IMR-90 (cell line): ENCODE results near the gene TGFBR1. TPM values are rescaled to one million over a fixed set of nuclear protein-coding genes. Genes with fewer than 3 reads are reported as not detected.

Experiments used
- ATAC-seq: fragments of 200-7000 bp; cut with Tn5 transposase; 2 replicates; pipeline ENCODE4 v1.9.1; 2020; ENCODE audit warnings: low read depth, mild to moderate bottlenecking, moderate library complexity
- BruUV-seq: library from RNA; stranded (reverse); fragments of 400-500 nt; replicated peaks from 2 replicates; lab custom pipeline; 2021; lab: Mats Ljungman, UMichigan
- CTCF ChIA-PET: fragments of 300-600 bp; formaldehyde crosslinking; extraction: SDS; loops from one replicate; lab custom pipeline; 2021; ENCODE audit warnings: antibody characterized with exemption; lab: Yijun Ruan, JAX
- POLR2A ChIA-PET: fragments of 300-600 bp; sonication (Branson Sonifier 250); formaldehyde crosslinking; loops from one replicate; lab custom pipeline; 2022; ENCODE audit warnings: antibody characterized with exemption; ENCODE audit not compliant: unreplicated experiment; lab: Charles Lee
- DNase-seq: peaks from one replicate; pipeline ENCODE4 v3.0.0; 2013
- H2AFZ ChIP-seq: replicated peaks from 2 replicates; pipeline ENCODE3; 2013; ENCODE audit warnings: low read length, mild to moderate bottlenecking; ENCODE audit not compliant: poor library complexity
- H2AK5ac ChIP-seq: 2 replicates; pipeline ENCODE4 v1.6.1; 2013; ENCODE audit warnings: low read depth, low read length, inconsistent platforms
- H2AK9ac ChIP-seq: replicated peaks from 2 replicates; pipeline ENCODE3; 2013; ENCODE audit warnings: mild to moderate bottlenecking, low read depth, low read length, moderate library complexity; ENCODE audit not compliant: poor library complexity
- H2BK120ac ChIP-seq: 2 replicates; pipeline ENCODE4 v1.6.1; 2013; ENCODE audit warnings: low read depth, low read length, inconsistent platforms
- H2BK15ac ChIP-seq: 3 replicates; pipeline ENCODE4 v1.6.1; 2013; ENCODE audit warnings: low read depth, low read length, inconsistent platforms
- H2BK20ac ChIP-seq: 2 replicates; pipeline ENCODE4 v1.6.1; 2013; ENCODE audit warnings: low read depth, mild to moderate bottlenecking, inconsistent platforms, low read length, moderate library complexity
- H2BK5ac ChIP-seq: 2 replicates; pipeline ENCODE4 v1.6.1; 2013; ENCODE audit warnings: mild to moderate bottlenecking, low read depth, low read length, inconsistent platforms; ENCODE audit not compliant: poor library complexity, severe bottlenecking
- H3K14ac ChIP-seq: replicated peaks from 2 replicates; pipeline ENCODE4 v1.6.1; 2013; ENCODE audit warnings: low read depth, low read length, inconsistent platforms
- H3K18ac ChIP-seq: 2 replicates; pipeline ENCODE4 v1.6.1; 2013; ENCODE audit warnings: low read depth, low read length, control low read depth
- H3K23ac ChIP-seq: 2 replicates; pipeline ENCODE4 v1.6.1; 2013; ENCODE audit warnings: low read depth, low read length, inconsistent platforms
- H3K27ac ChIP-seq: 2 replicates; pipeline ENCODE4 v1.5.1; 2013; ENCODE audit warnings: mild to moderate bottlenecking, control low read depth, low read length; ENCODE audit not compliant: insufficient read depth
- H3K27me3 ChIP-seq: 2 replicates; pipeline ENCODE4 v1.6.1; 2013; ENCODE audit warnings: low read length; ENCODE audit not compliant: control insufficient read depth, insufficient read depth
- H3K36me3 ChIP-seq: 2 replicates; pipeline ENCODE4 v1.6.1; 2013; ENCODE audit warnings: low read length, mixed read lengths; ENCODE audit not compliant: control insufficient read depth, insufficient read depth
- H3K4ac ChIP-seq: 2 replicates; pipeline ENCODE4 v1.6.1; 2013; ENCODE audit warnings: low read depth, low read length, inconsistent platforms
- H3K4me1 ChIP-seq: 2 replicates; pipeline ENCODE4 v1.6.1; 2013; ENCODE audit warnings: low read length, mixed read lengths; ENCODE audit not compliant: control insufficient read depth, insufficient read depth
- H3K4me2 ChIP-seq: 2 replicates; pipeline ENCODE4 v1.6.1; 2013; ENCODE audit warnings: low read depth, mild to moderate bottlenecking, control low read depth, low read length, moderate library complexity
- H3K4me3 ChIP-seq: 2 replicates; pipeline ENCODE4 v1.5.1; 2013; ENCODE audit warnings: low read depth, mild to moderate bottlenecking, control low read depth, low read length, moderate library complexity; ENCODE audit not compliant: insufficient read depth
- H3K56ac ChIP-seq: 2 replicates; pipeline ENCODE4 v1.6.1; 2013; ENCODE audit warnings: low read length, inconsistent platforms; ENCODE audit not compliant: insufficient read depth; ENCODE audit errors: extremely low read depth
- H3K79me1 ChIP-seq, 2 experiments: 2 replicates each; pipeline ENCODE4 v1.6.1; 2013; ENCODE audit warnings: low read length in 2 of 2, inconsistent platforms in 1 of 2, low read depth in 1 of 2
- H3K9ac ChIP-seq: 2 replicates; pipeline ENCODE4 v1.6.1; 2013; ENCODE audit warnings: low read depth, low read length, control low read depth
- H3K9me1 ChIP-seq: 2 replicates; pipeline ENCODE4 v1.6.1; 2013; ENCODE audit warnings: low read length, inconsistent platforms; ENCODE audit not compliant: insufficient read depth
- H3K9me3 ChIP-seq: 2 replicates; pipeline ENCODE4 v1.6.1; 2013; ENCODE audit warnings: low read length; ENCODE audit not compliant: control insufficient read depth, insufficient read depth
- H4K20me1 ChIP-seq: 2 replicates; pipeline ENCODE4 v1.6.1; 2013; ENCODE audit warnings: low read length, inconsistent platforms; ENCODE audit not compliant: insufficient read depth
- H4K5ac ChIP-seq: 2 replicates; pipeline ENCODE4 v1.6.1; 2013; ENCODE audit warnings: mild to moderate bottlenecking, low read depth, low read length, control low read depth
- H4K8ac ChIP-seq, 2 experiments: 2 replicates each; pipeline ENCODE4 v1.6.1; 2013; ENCODE audit warnings: low read depth in 2 of 2, low read length in 2 of 2, control low read depth in 1 of 2, inconsistent platforms in 1 of 2
- H4K91ac ChIP-seq: 2 replicates; pipeline ENCODE4 v1.6.1; 2013; ENCODE audit warnings: low read depth, low read length, inconsistent platforms; ENCODE audit not compliant: insufficient read depth
- BHLHE40 ChIP-seq: fragments of 150-350 bp; IDR thresholded peaks from 2 replicates; pipeline ENCODE4 v1.6.1; 2016; ENCODE audit warnings: mild to moderate bottlenecking, low read depth, low read length
- CEBPB ChIP-seq: IDR thresholded peaks from 2 replicates; pipeline ENCODE4 v1.6.1; 2012; ENCODE audit warnings: low read depth, low read length, improper control_type of control experiment
- CHD1 ChIP-seq: IDR thresholded peaks from 2 replicates; pipeline ENCODE4 v1.6.1; 2012; ENCODE audit warnings: low read depth, low read length, improper control_type of control experiment
- CTCF ChIP-seq: conservative IDR thresholded peaks from 2 replicates; pipeline ENCODE4 v1.5.1; 2012; ENCODE audit warnings: mild to moderate bottlenecking, low read depth, low read length, improper control_type of control experiment
- FOS ChIP-seq: fragments of 150-350 bp; IDR thresholded peaks from 2 replicates; pipeline ENCODE4 v1.6.1; 2016; ENCODE audit warnings: low read depth, low read length
- MAFK ChIP-seq: IDR thresholded peaks from 2 replicates; pipeline ENCODE4 v1.6.1; 2012; ENCODE audit warnings: low read depth, low read length, improper control_type of control experiment
- MAZ ChIP-seq: IDR thresholded peaks from 2 replicates; pipeline ENCODE4 v1.6.1; 2012; ENCODE audit warnings: low read depth, mild to moderate bottlenecking, low read length, improper control_type of control experiment, moderate library complexity, borderline replicate concordance
- MXI1 ChIP-seq: IDR thresholded peaks from 2 replicates; pipeline ENCODE4 v1.6.1; 2012; ENCODE audit warnings: low read depth, mild to moderate bottlenecking, low read length, moderate library complexity, borderline replicate concordance
- NFE2L2 ChIP-seq: fragments of 150-350 bp; IDR thresholded peaks from 2 replicates; pipeline ENCODE4 v1.6.1; 2016; ENCODE audit warnings: low read depth, mild to moderate bottlenecking, low read length
- POLR2A ChIP-seq: IDR thresholded peaks from 2 replicates; pipeline ENCODE4 v1.6.1; 2012; ENCODE audit warnings: mild to moderate bottlenecking, low read depth, low read length
- RAD21 ChIP-seq: IDR thresholded peaks from 2 replicates; pipeline ENCODE4 v1.6.1; 2012; ENCODE audit warnings: low read length, improper control_type of control experiment
- RCOR1 ChIP-seq: IDR thresholded peaks from 2 replicates; pipeline ENCODE4 v1.6.1; 2012; ENCODE audit warnings: mild to moderate bottlenecking, low read length, improper control_type of control experiment; ENCODE audit not compliant: insufficient replicate concordance
- RFX5 ChIP-seq: IDR thresholded peaks from 2 replicates; pipeline ENCODE4 v1.8.0; 2012; ENCODE audit warnings: low read depth, mild to moderate bottlenecking, low read length, moderate library complexity
- SMC3 ChIP-seq: fragments of 150-350 bp; IDR thresholded peaks from 2 replicates; pipeline ENCODE4 v1.6.1; 2016; ENCODE audit warnings: low read depth, mild to moderate bottlenecking, antibody characterized with exemption, low read length, moderate library complexity
- USF2 ChIP-seq: fragments of 150-350 bp; IDR thresholded peaks from 2 replicates; pipeline ENCODE4 v1.6.1; 2017; ENCODE audit warnings: mild to moderate bottlenecking, antibody characterized with exemption, low read length, low read depth
- WGBS, 2 experiments: methylation state at CpG; one replicate each; pipeline versions ENCODE4 v1.1.5 to v1.1.7; 2013; ENCODE audit warnings: missing lambda C conversion rate in 2 of 2; ENCODE audit not compliant: insufficient read length in 1 of 2; ENCODE audit errors: extremely low coverage in 2 of 2; 5-methylcytosine and 5-hydroxymethylcytosine counted together
- dilution Hi-C: fragments of 300-500 bp; cut with HindIII; formaldehyde crosslinking; loops from one replicate; pipeline ENCODE4 v1.14.3; 2018; ENCODE audit warnings: low sequenced_read_pairs; ENCODE audit not compliant: unreplicated experiment
- in situ Hi-C: fragments of 300-500 bp; cut with MboI; formaldehyde crosslinking; loops from 3 replicates; pipeline ENCODE4 v1.14.3; 2019; ENCODE audit warnings: low sequenced_read_pairs, inconsistent platforms, mixed read lengths
- intact Hi-C: fragments of 100-400 bp; cut with micrococcal nuclease; formaldehyde crosslinking; loops from 2 replicates; pipeline ENCODE4 v1.10.0; 2022
- polyA plus RNA-seq, 3 experiments: library from polyadenylated mRNA; depleted of rRNA; stranded (reverse); fragments of >200 nt; gene quantifications; 2 replicates each; pipeline ENCODE4 v1.2.3, GENCODE V29; 2012; ENCODE audit warnings: low replicate concordance in 1 of 3
- total RNA-seq: library from RNA; depleted of rRNA; stranded (reverse); fragments of >200 nt; gene quantifications from 2 replicates; pipeline ENCODE4 v1.2.3, GENCODE V29; 2012
- TF ChIP-seq, protein P1 (sequence below): fragments of 150-350 bp; IDR thresholded peaks from 2 replicates; pipeline ENCODE4 v1.6.1; 2016; ENCODE audit warnings: low read depth, mild to moderate bottlenecking, low read length, moderate library complexity, borderline replicate concordance

TGFBR1 gene
- total and polyA plus RNA-seq, 2 of the 4 experiments (the other 2 are of a cell fraction) = 15.1 to 75.3 TPM

- Histone ChIP-seq H2BK120ac (no peak overlapping the region), H3K27ac (no peak overlapping the region), H3K18ac (no peak overlapping the region), H3K36me3 (no peaks in the 10 kb centered on the region), H2BK5ac (no peak overlapping the region), H3K9me3 (no peaks in the 10 kb centered on the region; the same call in 1 of the 2 replicates), H3K27me3 (peaks cover 6% of the 10 kb centered on the region), H3K23ac (no peak overlapping the region), H3K4me3 (no peak overlapping the region), H2AK9ac (no peak overlapping the region), H2BK15ac (no peak overlapping the region), H2AK5ac (peak overlapping the region; percentile 17; the same call in 1 of the 2 replicates), H4K91ac (no peak overlapping the region), H4K8ac (no peak overlapping the region), H3K79me1 (no peaks in the 10 kb centered on the region), H3K9me1 (peaks cover 6% of the 10 kb centered on the region; the same call in 1 of the 2 replicates), H3K56ac (no peak overlapping the region), H3K14ac (no peak overlapping the region), H3K4me1 (peaks cover 10% of the 10 kb centered on the region), H2AFZ (peak overlapping the region; percentile 43), H3K4me2 (no peak overlapping the region), H3K4ac (no peak overlapping the region), H4K5ac (no peak overlapping the region), H4K20me1 (no peaks in the 10 kb centered on the region), H3K9ac (no peak overlapping the region), H2BK20ac (no peak overlapping the region)
- intact Hi-C loops = loop anchor here (1.0 to 10.0 kb wide), 5 partner anchors 37 to 1409 kb away; partner anchors contain the start of genes MSANTD3 and SEC61B
- ChIA-PET POLR2A (no interaction called here), CTCF (interaction anchor here (0.7 to 1.2 kb wide), 2 partner anchors 11 to 55 kb away, joined by 3 read pairs; no protein-coding TSS in a partner anchor)
- BruUV-seq = no TSS peak
- ATAC-seq (no peak), DNase-seq (no peak)
- TF ChIP-seq FOS = no peak
- no peak for TF ChIP-seq CEBPB
- TF ChIP-seq POLR2A = no peak
- TF ChIP-seq NFE2L2 = no peak
- TF ChIP-seq, protein P1, sequence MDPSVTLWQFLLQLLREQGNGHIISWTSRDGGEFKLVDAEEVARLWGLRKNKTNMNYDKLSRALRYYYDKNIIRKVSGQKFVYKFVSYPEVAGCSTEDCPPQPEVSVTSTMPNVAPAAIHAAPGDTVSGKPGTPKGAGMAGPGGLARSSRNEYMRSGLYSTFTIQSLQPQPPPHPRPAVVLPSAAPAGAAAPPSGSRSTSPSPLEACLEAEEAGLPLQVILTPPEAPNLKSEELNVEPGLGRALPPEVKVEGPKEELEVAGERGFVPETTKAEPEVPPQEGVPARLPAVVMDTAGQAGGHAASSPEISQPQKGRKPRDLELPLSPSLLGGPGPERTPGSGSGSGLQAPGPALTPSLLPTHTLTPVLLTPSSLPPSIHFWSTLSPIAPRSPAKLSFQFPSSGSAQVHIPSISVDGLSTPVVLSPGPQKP = no peak
- TF ChIP-seq RAD21 = no peak
- TF ChIP-seq CHD1 = no peak
- no peak for TF ChIP-seq SMC3
- no peak for TF ChIP-seq MAFK
- TF ChIP-seq MAZ = no peak
- no peak for TF ChIP-seq MXI1
- TF ChIP-seq USF2 = no peak
- no peak for TF ChIP-seq RCOR1
- TF ChIP-seq BHLHE40 = no peak
- TF ChIP-seq CTCF = no peak
- TF ChIP-seq RFX5 = no peak
- in situ Hi-C loops = loop anchor here (10.0 to 25.0 kb wide), 4 partner anchors 619 to 1401 kb away; partner anchors contain the start of gene CAVIN4
- WGBS, 2 experiments = 93% methylated on average over 3 of the region's 5 CpGs; no CpG with 5 or more reads in 1 of the 2 experiments
- dilution Hi-C loops = no loop called here
These were observed 81.0 kb downstream of the TGFBR1 start for GRCh38 chr9:99185934-99186333.
